NCI-H146 treated with DMSO at 0.1 percent for 48 hours (cell line): Measurements from ENCODE around the gene GRIA4.
"Not testable (repeated sequence)": the region's sequence is repeated elsewhere in the genome, so short reads cannot be mapped to it uniquely, and the experiment has no call there.

Experiments used
- DNase-seq: peaks from one replicate; lab custom pipeline; 2025; ENCODE audit not compliant: unreplicated experiment; lab: John Stamatoyannopoulos, UW

The GRIA4 gene

GRCh38 chr11:105718641-105719040 lies 108.8 kb downstream of the GRIA4 start:
- DNase-seq = no peak

GRCh38 chr11:105719073-105719822 lies 109.4 kb downstream of the GRIA4 start:
- DNase-seq = peak; percentile 32

- no peak for DNase-seq
Observed at GRCh38 chr11:105720096-105720495, 110.2 kb downstream of the GRIA4 start.

- DNase-seq = no peak
Observed at GRCh38 chr11:105723269-105723668, 113.4 kb downstream of the GRIA4 start.

- no peak for DNase-seq
Observed at GRCh38 chr11:105732611-105733010, 122.7 kb downstream of the GRIA4 start.

- DNase-seq = no peak
Observed at GRCh38 chr11:105734426-105734825, 124.6 kb downstream of the GRIA4 start.

GRCh38 chr11:105738251-105738650 lies 128.4 kb downstream of the GRIA4 start:
- no peak for DNase-seq

GRCh38 chr11:105738986-105739795 lies 129.3 kb downstream of the GRIA4 start:
- no peak for DNase-seq

- no peak for DNase-seq
Observed at GRCh38 chr11:105740164-105740903, 130.5 kb downstream of the GRIA4 start.

- DNase-seq = no peak
Observed at GRCh38 chr11:105741488-105742020, 131.7 kb downstream of the GRIA4 start.

- no peak for DNase-seq
Observed at GRCh38 chr11:105754260-105754659, 144.4 kb downstream of the GRIA4 start.

- no peak for DNase-seq
Observed at GRCh38 chr11:105754716-105755115, 144.8 kb downstream of the GRIA4 start.

GRCh38 chr11:105757107-105757506 lies 147.2 kb downstream of the GRIA4 start:
- DNase-seq = no peak

GRCh38 chr11:105763594-105763993 lies 153.7 kb downstream of the GRIA4 start:
- DNase-seq = no peak

- DNase-seq = no peak
Observed at GRCh38 chr11:105767931-105768330, 158.1 kb downstream of the GRIA4 start.

GRCh38 chr11:105769627-105770026 lies 159.8 kb downstream of the GRIA4 start:
- no peak for DNase-seq

- not testable (repeated sequence) for DNase-seq
Observed at GRCh38 chr11:105773452-105773851, 163.6 kb downstream of the GRIA4 start.

- no peak for DNase-seq
Observed at GRCh38 chr11:105774899-105775298, 165.0 kb downstream of the GRIA4 start.

GRCh38 chr11:105780781-105781525 lies 171.1 kb downstream of the GRIA4 start:
- no peak for DNase-seq

GRCh38 chr11:105781807-105782206 lies 171.9 kb downstream of the GRIA4 start:
- peak; percentile 13 for DNase-seq

GRCh38 chr11:105783216-105783615 lies 173.3 kb downstream of the GRIA4 start:
- no peak for DNase-seq
